Bronchial epithelial cell (primary cell): Measurements from ENCODE around the gene SLC12A7. TPM values are rescaled to one million over a fixed set of nuclear protein-coding genes. Genes with fewer than 3 reads are reported as not detected.

ENCODE experiments used
- DNase-seq: peaks from one replicate; pipeline ENCODE4 v3.0.0-alpha.2; 2010; ENCODE audit warnings: low read depth
- FAIRE-seq: peaks from 2 replicates; lab custom pipeline; 2011; peaks lifted over from hg19 to GRCh38; lab: Jason Lieb, UNC
- H3K27me3 ChIP-seq: 2 replicates; pipeline ENCODE4 v1.5.1; 2011; ENCODE audit warnings: low read length; ENCODE audit not compliant: control insufficient read depth, insufficient read depth
- H3K36me3 ChIP-seq: 2 replicates; pipeline ENCODE4 v1.5.1; 2011; ENCODE audit warnings: low read length; ENCODE audit not compliant: control insufficient read depth, insufficient read depth
- H3K4me3 ChIP-seq: 2 replicates; pipeline ENCODE4 v1.5.1; 2011; ENCODE audit warnings: mild to moderate bottlenecking, low read depth, low read length, control low read depth
- total RNA-seq: library from RNA; depleted of rRNA; stranded (reverse); fragments of >200 nt; gene quantifications from 2 replicates; pipeline ENCODE4 v1.2.1, GENCODE V29; 2014
- TF ChIP-seq, protein P1 (sequence below): IDR thresholded peaks from 2 replicates; pipeline ENCODE4 v1.5.1; 2011; ENCODE audit warnings: mild to moderate bottlenecking, moderate library complexity, low read length, control low read depth, inconsistent platforms; ENCODE audit not compliant: insufficient read depth, severe bottlenecking

Gene SLC12A7
- total RNA-seq, 1 donor from 2014 or later, result 10.3 TPM

DNA sequence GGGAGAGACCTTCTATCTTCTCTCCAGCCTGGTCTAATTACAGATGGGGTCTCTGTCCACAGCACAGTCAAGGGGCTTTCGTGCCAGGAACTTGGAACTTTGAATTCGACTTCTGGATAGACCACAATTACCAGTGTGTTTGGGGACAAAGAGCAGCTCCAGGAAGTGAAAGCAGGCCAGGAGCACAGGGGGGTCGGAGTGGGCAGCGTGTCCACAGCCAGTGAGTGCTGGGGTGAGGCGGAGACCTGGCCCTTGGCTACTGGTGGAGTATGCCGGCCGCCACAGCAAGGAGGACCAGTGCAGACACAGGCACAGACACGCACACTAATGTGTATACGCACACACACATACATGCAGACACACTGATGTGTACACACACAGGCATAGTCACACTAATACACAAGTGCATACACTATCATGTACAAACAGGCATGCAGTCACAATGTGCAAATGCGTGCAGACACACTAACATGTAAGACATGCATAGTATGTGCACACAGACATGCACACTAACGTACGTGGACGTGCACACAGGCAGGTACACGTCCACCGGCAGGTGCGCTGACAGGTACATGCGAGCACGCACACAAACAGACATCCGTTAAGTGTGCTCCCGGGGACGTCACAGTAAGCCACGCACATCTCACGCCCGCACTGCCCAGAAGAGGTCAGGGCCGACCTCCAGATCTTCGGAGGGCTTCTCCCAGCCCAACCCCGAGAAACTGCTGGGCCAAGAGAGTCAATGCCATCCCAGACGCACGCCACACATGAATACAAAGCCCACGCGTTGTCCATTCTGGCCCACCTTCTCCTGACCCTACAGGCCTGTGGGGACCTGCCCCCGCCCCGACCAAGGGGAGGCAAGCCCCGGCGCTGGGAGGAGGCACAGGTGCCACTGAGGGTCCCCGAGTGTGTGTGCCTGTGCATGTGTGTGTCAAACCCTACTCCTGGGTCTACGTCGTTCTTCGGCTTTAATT lies 56.8 kb downstream of the SLC12A7 start:
- Histone ChIP-seq H3K4me3 (no peak overlapping the region), H3K27me3 (no peaks in the 10 kb centered on the region), H3K36me3 (no peaks in the 10 kb centered on the region)
- FAIRE-seq (peak; percentile 77), DNase-seq (no peak)
- TF ChIP-seq, protein P1, sequence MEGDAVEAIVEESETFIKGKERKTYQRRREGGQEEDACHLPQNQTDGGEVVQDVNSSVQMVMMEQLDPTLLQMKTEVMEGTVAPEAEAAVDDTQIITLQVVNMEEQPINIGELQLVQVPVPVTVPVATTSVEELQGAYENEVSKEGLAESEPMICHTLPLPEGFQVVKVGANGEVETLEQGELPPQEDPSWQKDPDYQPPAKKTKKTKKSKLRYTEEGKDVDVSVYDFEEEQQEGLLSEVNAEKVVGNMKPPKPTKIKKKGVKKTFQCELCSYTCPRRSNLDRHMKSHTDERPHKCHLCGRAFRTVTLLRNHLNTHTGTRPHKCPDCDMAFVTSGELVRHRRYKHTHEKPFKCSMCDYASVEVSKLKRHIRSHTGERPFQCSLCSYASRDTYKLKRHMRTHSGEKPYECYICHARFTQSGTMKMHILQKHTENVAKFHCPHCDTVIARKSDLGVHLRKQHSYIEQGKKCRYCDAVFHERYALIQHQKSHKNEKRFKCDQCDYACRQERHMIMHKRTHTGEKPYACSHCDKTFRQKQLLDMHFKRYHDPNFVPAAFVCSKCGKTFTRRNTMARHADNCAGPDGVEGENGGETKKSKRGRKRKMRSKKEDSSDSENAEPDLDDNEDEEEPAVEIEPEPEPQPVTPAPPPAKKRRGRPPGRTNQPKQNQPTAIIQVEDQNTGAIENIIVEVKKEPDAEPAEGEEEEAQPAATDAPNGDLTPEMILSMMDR, result no peak

DNA sequence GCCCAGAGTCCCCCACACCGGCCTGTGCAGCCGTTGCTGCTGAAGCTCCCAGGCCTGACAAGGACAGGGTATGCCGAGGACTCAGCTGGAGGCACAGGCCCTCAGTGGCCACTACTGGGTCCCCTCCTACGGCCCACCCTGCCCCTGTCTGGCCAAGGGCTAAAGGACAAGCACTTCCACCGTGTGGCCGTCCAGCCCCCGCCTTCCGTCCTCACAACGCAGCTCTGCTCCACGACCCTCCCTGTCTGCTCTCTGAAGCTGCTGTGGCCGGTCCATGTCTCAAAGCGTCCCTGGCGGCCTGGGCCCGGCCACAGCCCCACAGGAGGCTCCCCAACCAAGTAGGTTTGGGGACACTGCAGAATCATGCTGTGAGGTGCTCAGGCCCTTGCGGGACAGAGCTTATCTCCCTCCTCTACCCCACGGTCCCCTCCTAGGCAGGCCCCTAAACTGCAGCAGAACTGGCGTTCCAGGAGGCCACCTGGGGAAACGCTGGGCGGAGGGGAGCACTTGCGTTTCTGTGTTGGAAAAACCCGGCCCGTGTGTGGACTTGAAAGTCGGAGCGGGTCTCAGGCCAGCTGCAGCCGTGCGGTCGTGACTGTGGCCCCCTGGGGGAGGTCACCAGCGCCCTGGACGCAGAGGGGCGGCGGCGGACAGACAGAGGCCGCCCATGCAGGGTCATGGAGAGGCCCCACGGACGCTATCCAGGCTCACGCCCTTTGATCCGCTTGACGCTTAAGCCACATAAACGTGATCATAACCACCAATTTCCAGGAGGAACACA lies 57.7 kb downstream of the SLC12A7 start:
- DNase-seq (no peak), FAIRE-seq (no peak)
- Histone ChIP-seq H3K36me3 (no peaks in the 10 kb centered on the region), H3K4me3 (no peak overlapping the region), H3K27me3 (no peaks in the 10 kb centered on the region)
- TF ChIP-seq, protein P1, result no peak

DNA sequence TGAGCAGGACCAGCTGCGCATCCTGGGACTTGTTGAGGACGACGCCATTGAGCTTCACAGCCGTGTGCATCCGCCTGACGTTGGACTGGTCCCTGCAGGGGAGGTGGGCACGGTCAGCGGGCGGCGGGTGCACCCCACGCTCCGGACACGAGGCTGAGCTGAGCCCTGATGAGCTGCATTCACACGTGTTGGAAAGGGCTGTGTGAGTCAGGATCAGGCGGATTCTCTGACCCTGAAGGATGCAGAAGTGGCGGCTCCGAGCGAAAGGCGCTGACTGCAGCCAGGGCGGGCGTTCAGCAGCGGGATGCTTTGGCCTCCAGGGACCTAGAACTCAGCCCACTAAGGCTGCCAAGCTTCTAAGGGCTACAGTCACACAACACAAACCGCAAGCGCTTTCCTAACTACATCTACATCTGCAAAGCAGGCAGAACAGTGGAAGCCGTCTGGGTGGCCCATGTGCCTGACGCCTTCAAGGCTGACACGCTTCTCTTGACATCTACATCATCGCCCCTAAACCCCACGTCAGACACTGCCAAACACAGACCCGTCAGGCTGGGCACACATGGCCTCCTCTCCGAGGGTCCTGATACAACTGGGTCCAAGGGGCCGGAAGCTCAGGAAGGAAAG lies 58.4 kb downstream of the SLC12A7 start:
- FAIRE-seq (no peak), DNase-seq (no peak)
- Histone ChIP-seq H3K27me3 (no peaks in the 10 kb centered on the region), H3K4me3 (no peak overlapping the region), H3K36me3 (no peaks in the 10 kb centered on the region)
- TF ChIP-seq, protein P1, result no peak

DNA sequence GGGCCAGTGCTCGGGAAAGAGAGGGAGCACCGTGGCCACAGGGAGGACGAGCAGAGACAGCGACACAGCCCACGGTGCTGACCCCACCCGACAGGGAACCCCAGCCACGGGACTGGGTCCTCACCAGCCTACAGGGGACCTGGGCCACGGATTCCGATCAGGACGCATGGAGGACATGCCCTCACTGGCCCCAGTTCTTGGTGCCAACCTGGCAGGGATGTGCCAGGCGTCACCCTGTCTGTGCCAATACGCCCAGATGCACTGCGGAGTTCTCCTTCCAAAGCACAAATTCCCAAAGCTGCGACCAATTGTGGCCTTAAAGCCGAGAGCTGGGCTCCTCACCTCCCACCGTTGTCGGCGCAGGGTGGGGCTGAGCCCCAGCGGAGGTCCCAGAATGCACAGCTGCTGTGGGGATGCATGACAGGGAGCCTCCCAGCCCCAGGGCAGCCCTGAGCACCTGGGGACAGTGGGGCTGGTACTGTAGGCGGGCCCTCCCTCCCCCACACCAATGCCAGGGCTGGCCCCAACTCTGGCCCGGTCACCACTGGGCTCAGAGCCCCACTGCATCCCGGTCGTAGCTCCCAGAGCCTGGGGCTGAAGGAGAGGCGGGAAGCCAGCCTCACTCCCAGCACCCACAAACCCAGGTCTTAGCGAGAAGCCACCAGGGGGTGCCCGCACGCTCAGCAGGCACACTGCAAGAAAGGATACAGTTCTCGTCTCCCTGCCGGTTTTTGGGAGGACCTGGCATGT lies 59.0 kb downstream of the SLC12A7 start:
- no peak for FAIRE-seq

DNA sequence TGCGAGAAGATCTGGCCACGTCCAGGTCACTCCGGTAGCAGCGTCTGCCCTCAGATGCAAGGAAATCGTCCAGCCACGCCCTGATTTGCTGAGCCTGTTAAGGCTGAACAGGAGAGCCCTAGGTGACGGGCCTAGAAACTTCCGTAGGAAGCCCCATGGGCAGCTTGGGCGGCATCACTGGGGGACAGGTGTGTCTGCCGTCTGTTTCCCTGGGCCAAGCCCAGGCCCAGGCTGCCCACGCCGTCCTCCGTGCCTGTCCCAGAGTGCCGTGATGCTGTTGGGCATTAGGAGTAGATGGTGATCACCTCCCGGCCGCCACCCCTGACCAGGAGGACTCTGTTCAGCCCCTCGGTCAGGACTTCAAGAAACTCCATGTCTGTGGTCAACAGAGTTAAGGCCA lies 59.8 kb downstream of the SLC12A7 start:
- Histone ChIP-seq H3K36me3 (no peaks in the 10 kb centered on the region), H3K27me3 (no peaks in the 10 kb centered on the region), H3K4me3 (no peak overlapping the region)
- TF ChIP-seq, protein P1, result no peak
- DNase-seq, result no peak
- FAIRE-seq, result no peak

More for the DNA sequence above, 59.0 kb downstream of the SLC12A7 start:
- Histone ChIP-seq H3K4me3 (no peak overlapping the region), H3K36me3 (no peaks in the 10 kb centered on the region), H3K27me3 (no peaks in the 10 kb centered on the region)
- TF ChIP-seq, protein P1, result no peak
- no peak for DNase-seq
